Measurements from ENCODE around the gene KRTAP13-4. TPM values are rescaled to one million over a fixed set of nuclear protein-coding genes. Genes with fewer than 3 reads are reported as not detected.

Gene KRTAP13-4, protein sequence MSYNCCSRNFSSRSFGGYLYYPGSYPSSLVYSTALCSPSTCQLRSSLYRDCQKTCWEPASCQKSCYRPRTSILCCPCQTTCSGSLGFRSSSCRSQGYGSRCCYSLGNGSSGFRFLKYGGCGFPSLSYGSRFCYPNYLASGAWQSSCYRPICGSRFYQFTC
- not detected in 5 replicates for total RNA-seq (2022; extraction: Qiagen RNA extraction; ENCODE audit: low read depth)

DNA sequence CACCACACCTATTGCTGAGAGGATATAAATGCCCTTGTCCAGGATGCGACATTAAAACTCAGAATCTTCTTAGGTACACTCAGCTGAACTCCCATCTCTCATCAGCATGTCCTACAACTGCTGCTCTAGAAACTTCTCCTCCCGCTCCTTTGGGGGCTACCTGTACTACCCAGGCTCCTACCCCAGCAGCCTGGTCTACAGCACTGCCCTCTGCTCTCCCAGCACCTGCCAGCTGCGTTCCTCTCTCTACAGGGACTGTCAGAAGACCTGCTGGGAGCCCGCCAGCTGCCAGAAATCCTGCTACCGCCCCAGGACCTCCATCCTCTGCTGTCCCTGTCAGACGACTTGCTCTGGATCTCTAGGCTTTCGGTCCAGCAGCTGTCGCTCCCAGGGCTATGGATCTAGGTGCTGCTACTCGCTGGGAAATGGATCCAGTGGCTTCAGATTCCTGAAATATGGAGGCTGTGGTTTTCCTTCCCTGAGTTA, at the start of gene KRTAP13-4:
Gene KRTAP13-4, plus strand, starts transcription at position 51 of the 486 bp plus-strand sequence. Its CDS starts 56 bp downstream, at position 107.

DNA sequence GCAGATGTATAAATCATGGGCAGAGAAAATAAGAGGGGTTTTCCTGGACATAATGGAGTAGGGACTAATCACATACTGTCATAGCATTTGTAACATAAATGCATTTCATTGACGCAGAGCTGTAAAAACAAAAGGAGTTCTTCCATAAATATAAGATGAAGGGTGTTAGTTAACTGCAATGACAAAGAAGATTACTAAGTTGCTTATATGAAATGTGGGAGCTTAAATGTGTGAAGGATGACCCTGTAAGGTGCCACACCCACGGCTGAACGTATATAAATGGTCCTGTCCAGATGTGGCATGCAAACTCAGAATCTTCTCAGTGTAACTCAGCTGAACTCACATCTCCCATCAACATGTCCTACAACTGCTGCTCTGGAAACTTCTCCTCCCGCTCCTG, 34.3 kb upstream of the KRTAP13-4 start, which contains the start of gene KRTAP13-1:
Gene KRTAP13-1, plus strand, starts transcription at position 301 of the 400 bp plus-strand sequence. Its CDS starts 56 bp downstream, at position 357.

DNA sequence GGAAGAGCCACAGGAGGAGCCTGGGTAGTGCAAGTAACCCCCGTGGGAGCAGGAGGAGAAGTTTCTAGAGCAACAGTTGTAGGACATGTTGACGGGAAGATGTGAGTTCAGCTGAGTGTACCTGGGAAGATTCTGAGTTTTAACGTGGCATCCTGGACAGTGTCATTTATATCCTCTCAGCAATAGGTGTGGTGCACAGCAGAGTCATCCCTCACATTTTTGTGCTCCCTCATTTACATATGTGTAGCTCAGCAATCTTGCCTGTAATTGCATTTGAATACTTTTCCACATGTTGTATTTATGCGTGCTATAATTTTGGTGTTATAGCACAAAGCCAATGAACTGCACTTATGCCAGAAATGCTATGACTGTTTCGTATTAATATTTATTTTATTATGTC, 4.2 kb upstream of the KRTAP13-4 start, which contains the start of gene KRTAP13-3:
Gene KRTAP13-3, minus strand, starts transcription at position 101 of the 400 bp plus-strand sequence. Its CDS starts 14 bp downstream, at position 87.

DNA sequence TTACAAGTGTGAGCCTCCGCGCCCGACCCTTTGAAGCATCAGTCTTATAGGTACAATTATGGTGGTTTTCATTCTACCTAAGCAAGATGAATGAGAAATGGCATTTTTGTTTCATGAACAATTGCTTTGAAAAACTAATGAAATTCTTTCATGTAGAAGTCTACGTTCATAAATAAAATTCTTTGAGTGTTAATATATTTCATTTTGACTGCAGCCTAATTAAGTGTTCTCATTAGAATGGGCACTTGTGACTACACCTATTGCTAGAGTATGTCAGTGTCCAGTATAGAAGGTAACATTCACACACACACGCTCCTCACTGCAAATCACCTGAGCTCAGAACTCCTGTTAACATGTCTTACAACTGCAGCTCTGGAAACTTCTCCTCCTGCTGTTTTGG, 10.0 kb downstream of the KRTAP13-4 start, which contains the start of gene KRTAP15-1:
Gene KRTAP15-1, plus strand, starts transcription at position 301 of the 400 bp plus-strand sequence. Its CDS starts 53 bp downstream, at position 354.

GRCh38 chr21:30480145-30480544, 50.1 kb downstream of the KRTAP13-4 start, which contains the start of gene KRTAP19-1:
Gene KRTAP19-1, minus strand, starts transcription at chr21:30480367. Its CDS starts 50 bp downstream, at chr21:30480317.

Other genes with a start within 250 kb of the KRTAP13-4 start
- not detected in 5 replicates for gene CLDN8, start 214.1 kb upstream of the KRTAP13-4 start, total RNA-seq (2022; extraction: Qiagen RNA extraction; ENCODE audit: low read depth)
- gene KRTAP24-1, start 147.3 kb upstream of the KRTAP13-4 start, total RNA-seq (2022; extraction: Qiagen RNA extraction; ENCODE audit: low read depth), result not detected in 5 replicates
- not detected in 5 replicates for gene KRTAP25-1, start 140.7 kb upstream of the KRTAP13-4 start, total RNA-seq (2022; extraction: Qiagen RNA extraction; ENCODE audit: low read depth)
- gene KRTAP26-1, start 109.9 kb upstream of the KRTAP13-4 start, total RNA-seq (2022; extraction: Qiagen RNA extraction; ENCODE audit: low read depth), result not detected in 5 replicates
- gene KRTAP27-1, start 92.5 kb upstream of the KRTAP13-4 start, total RNA-seq (2022; extraction: Qiagen RNA extraction; ENCODE audit: low read depth), result not detected in 5 replicates
- not detected in 5 replicates for gene KRTAP23-1, start 81.6 kb upstream of the KRTAP13-4 start, total RNA-seq (2022; extraction: Qiagen RNA extraction; ENCODE audit: low read depth)
- not detected in 5 replicates for gene KRTAP13-2, start 57.9 kb upstream of the KRTAP13-4 start, total RNA-seq (2022; extraction: Qiagen RNA extraction; ENCODE audit: low read depth)
- gene KRTAP13-1, start 34.2 kb upstream of the KRTAP13-4 start, total RNA-seq (2022; extraction: Qiagen RNA extraction; ENCODE audit: low read depth), result not detected in 5 replicates
- not detected in 5 replicates for gene KRTAP13-3, start 4.3 kb upstream of the KRTAP13-4 start, total RNA-seq (2022; extraction: Qiagen RNA extraction; ENCODE audit: low read depth)
- not detected in 5 replicates for gene KRTAP15-1, start 10.1 kb downstream of the KRTAP13-4 start, total RNA-seq (2022; extraction: Qiagen RNA extraction; ENCODE audit: low read depth)
- not detected in 5 replicates for gene KRTAP19-1, start 50.1 kb downstream of the KRTAP13-4 start, total RNA-seq (2022; extraction: Qiagen RNA extraction; ENCODE audit: low read depth)
- not detected in 5 replicates for gene KRTAP19-2, start 57.2 kb downstream of the KRTAP13-4 start, total RNA-seq (2022; extraction: Qiagen RNA extraction; ENCODE audit: low read depth)
- gene KRTAP19-3, start 61.8 kb downstream of the KRTAP13-4 start, total RNA-seq (2022; extraction: Qiagen RNA extraction; ENCODE audit: low read depth), result not detected in 5 replicates
- not detected in 5 replicates for gene KRTAP19-4, start 66.9 kb downstream of the KRTAP13-4 start, total RNA-seq (2022; extraction: Qiagen RNA extraction; ENCODE audit: low read depth)
- not detected in 5 replicates for gene KRTAP19-5, start 71.9 kb downstream of the KRTAP13-4 start, total RNA-seq (2022; extraction: Qiagen RNA extraction; ENCODE audit: low read depth)
- gene KRTAP19-6, start 111.6 kb downstream of the KRTAP13-4 start, total RNA-seq (2022; extraction: Qiagen RNA extraction; ENCODE audit: low read depth), result not detected in 5 replicates
- not detected in 5 replicates for gene KRTAP19-7, start 131.1 kb downstream of the KRTAP13-4 start, total RNA-seq (2022; extraction: Qiagen RNA extraction; ENCODE audit: low read depth)
- gene KRTAP22-2, start 160.2 kb downstream of the KRTAP13-4 start, total RNA-seq (2022; extraction: Qiagen RNA extraction; ENCODE audit: low read depth), result not detected in 5 replicates
- gene KRTAP6-3, start 162.2 kb downstream of the KRTAP13-4 start, total RNA-seq (2022; extraction: Qiagen RNA extraction; ENCODE audit: low read depth), result not detected in 5 replicates
- not detected in 5 replicates for gene KRTAP6-2, start 168.7 kb downstream of the KRTAP13-4 start, total RNA-seq (2022; extraction: Qiagen RNA extraction; ENCODE audit: low read depth)
- not detected in 5 replicates for gene KRTAP22-1, start 170.9 kb downstream of the KRTAP13-4 start, total RNA-seq (2022; extraction: Qiagen RNA extraction; ENCODE audit: low read depth)
- not detected in 5 replicates for gene KRTAP6-1, start 183.7 kb downstream of the KRTAP13-4 start, total RNA-seq (2022; extraction: Qiagen RNA extraction; ENCODE audit: low read depth)
- gene KRTAP20-1, start 186.2 kb downstream of the KRTAP13-4 start, total RNA-seq (2022; extraction: Qiagen RNA extraction; ENCODE audit: low read depth), result not detected in 5 replicates
- gene KRTAP20-4, start 190.4 kb downstream of the KRTAP13-4 start, total RNA-seq (2022; extraction: Qiagen RNA extraction; ENCODE audit: low read depth), result not detected in 5 replicates
- gene KRTAP20-2, start 205.0 kb downstream of the KRTAP13-4 start, total RNA-seq (2022; extraction: Qiagen RNA extraction; ENCODE audit: low read depth), result not detected in 5 replicates
- not detected in 5 replicates for gene KRTAP20-3, start 212.6 kb downstream of the KRTAP13-4 start, total RNA-seq (2022; extraction: Qiagen RNA extraction; ENCODE audit: low read depth)

Measured in A549 treated with ZK216348 at 1 μM for 4 hours (cell line).